Smooth muscle cell (in vitro differentiated cells): ENCODE data around the gene IP6K3. TPM values are rescaled to one million over a fixed set of nuclear protein-coding genes. Genes with fewer than 3 reads are reported as not detected.
A peak's percentile ranks its signal among the peaks of the same experiment; 100 is the strongest.

Experiments used
- DNase-seq: peaks from one replicate; lab custom pipeline; 2025; ENCODE audit not compliant: unreplicated experiment; lab: John Stamatoyannopoulos, UW
- H2AFZ ChIP-seq: fragments of 200-600 bp; sonication (generic); 2 replicates; pipeline ENCODE4 v1.6.0; 2016; ENCODE audit warnings: antibody characterized with exemption, low read depth, mild to moderate bottlenecking
- H3F3A ChIP-seq: fragments of 200-600 bp; sonication (generic); 2 replicates; pipeline ENCODE4 v1.6.0; 2017; ENCODE audit warnings: antibody characterized with exemption, low read depth
- H3K27ac ChIP-seq: fragments of 200-600 bp; sonication (generic); 2 replicates; pipeline ENCODE4 v1.5.1; 2016; ENCODE audit warnings: low read depth, mild to moderate bottlenecking
- H3K27me3 ChIP-seq: fragments of 200-600 bp; sonication (generic); 2 replicates; pipeline ENCODE4 v1.6.1; 2016; ENCODE audit warnings: low read depth, mild to moderate bottlenecking
- H3K36me3 ChIP-seq: fragments of 200-600 bp; sonication (generic); 2 replicates; pipeline ENCODE4 v1.5.1; 2016; ENCODE audit warnings: low read depth
- H3K4me1 ChIP-seq: fragments of 200-600 bp; sonication (generic); 2 replicates; pipeline ENCODE4 v1.5.1; 2016; ENCODE audit warnings: low read depth
- H3K4me2 ChIP-seq: fragments of 200-600 bp; sonication (generic); 2 replicates; pipeline ENCODE4 v1.6.0; 2016; ENCODE audit warnings: mild to moderate bottlenecking
- H3K4me3 ChIP-seq: fragments of 200-600 bp; sonication (generic); 2 replicates; pipeline ENCODE4 v1.5.1; 2016; ENCODE audit warnings: mild to moderate bottlenecking
- H3K79me2 ChIP-seq: fragments of 200-600 bp; sonication (generic); 2 replicates; pipeline ENCODE4 v1.6.0; 2016; ENCODE audit warnings: low read depth, mild to moderate bottlenecking
- H3K9ac ChIP-seq: fragments of 200-600 bp; sonication (generic); 2 replicates; pipeline ENCODE4 v1.6.0; 2016; ENCODE audit warnings: low read depth
- H3K9me3 ChIP-seq: fragments of 200-600 bp; sonication (generic); replicated peaks from 2 replicates; pipeline ENCODE4 v1.5.1; 2016; ENCODE audit warnings: low read depth
- H4K20me1 ChIP-seq: fragments of 200-600 bp; sonication (generic); 2 replicates; pipeline ENCODE4 v1.6.0; 2016; ENCODE audit warnings: low read depth
- WGBS: methylation state at CpG from one replicate; pipeline ENCODE4 v1.1.7; 2016; ENCODE audit warnings: low lambda C conversion rate; 5-methylcytosine and 5-hydroxymethylcytosine counted together
- polyA plus RNA-seq: library from polyadenylated mRNA; unstranded; fragments of >200 nt; fragmentation: Nextera tagmentation; extraction: Ambion mirVana; gene quantifications from 2 replicates; pipeline ENCODE4 v1.2.1, GENCODE V29; 2016
- total RNA-seq: library from RNA; depleted of rRNA; stranded (reverse); fragments of >200 nt; gene quantifications from 2 replicates; pipeline ENCODE4 v1.2.3, GENCODE V29; 2014
- TF ChIP-seq, protein P1 (sequence below): fragments of 200-600 bp; sonication (generic); IDR thresholded peaks from 2 replicates; pipeline ENCODE4 v1.5.1; 2017; ENCODE audit warnings: borderline replicate concordance, mild to moderate bottlenecking, antibody characterized with exemption; ENCODE audit not compliant: insufficient read depth, poor library complexity, severe bottlenecking

IP6K3 gene
- total and polyA plus RNA-seq, 2 experiments from 2014 or later, result 2.6 to 5.6 TPM

DNA sequence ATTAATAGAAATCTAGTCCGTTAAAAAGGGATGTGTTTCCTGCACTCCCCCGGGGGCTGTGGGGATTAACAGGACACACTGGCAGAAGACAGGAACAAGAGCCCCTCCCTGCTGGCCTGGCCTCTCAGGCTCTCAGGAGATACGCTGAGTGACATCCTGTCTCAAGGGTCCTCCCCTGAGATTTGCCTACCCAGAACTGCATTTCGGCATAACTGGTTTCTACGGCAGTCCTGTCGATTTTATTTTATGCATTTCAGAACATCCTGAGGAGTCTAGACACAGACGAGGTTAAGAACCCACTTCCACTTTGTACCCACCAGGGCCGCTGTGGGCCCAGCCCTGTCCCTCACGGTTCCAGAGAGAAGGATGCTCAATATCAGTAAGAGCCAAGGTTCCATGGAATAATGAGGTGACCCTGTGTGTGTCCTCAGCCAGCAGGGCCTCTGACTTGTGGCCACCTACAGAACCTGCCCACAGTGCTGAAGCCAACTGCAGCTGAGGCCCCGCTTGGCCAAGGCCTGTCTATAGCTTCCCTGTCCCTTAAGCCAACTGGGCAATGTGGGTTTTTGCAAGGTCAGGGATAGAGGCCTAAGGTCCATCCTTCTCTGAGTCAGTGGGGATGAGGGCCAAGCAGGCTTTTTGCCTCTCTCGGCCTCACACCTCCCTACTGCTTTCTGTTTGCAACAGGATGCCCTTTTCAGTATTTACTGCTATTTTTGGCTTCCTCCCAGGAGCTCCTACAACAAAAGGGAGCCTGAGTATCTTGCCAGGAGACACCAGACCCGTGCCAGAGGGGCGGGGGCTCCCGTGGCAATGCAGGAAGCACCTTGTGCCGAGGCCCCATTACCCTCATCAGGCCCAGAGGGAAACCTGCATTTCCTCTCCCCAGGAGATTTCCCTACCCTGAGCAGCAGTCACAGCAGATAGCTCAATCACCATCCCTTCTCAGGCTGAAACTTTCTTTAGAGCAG, 49.9 kb downstream of the IP6K3 start:
- no peaks in the 10 kb centered on the region for H3K79me2 ChIP-seq
- no peaks in the 10 kb centered on the region for H3K27me3 ChIP-seq
- H2AFZ ChIP-seq, result no peak overlapping the region
- WGBS, result 87% methylated on average over 15 of the region's 15 CpGs
- H3K9ac ChIP-seq, result no peak overlapping the region
- no peaks in the 10 kb centered on the region for H3K9me3 ChIP-seq
- no peak overlapping the region for H3K4me3 ChIP-seq
- H3F3A ChIP-seq, result peaks cover 5% of the 10 kb centered on the region
- H3K27ac ChIP-seq, result no peak overlapping the region
- H3K36me3 ChIP-seq, result no peaks in the 10 kb centered on the region
- H3K4me2 ChIP-seq, result no peak overlapping the region
- DNase-seq, result no peak
- H4K20me1 ChIP-seq, result no peaks in the 10 kb centered on the region
- TF ChIP-seq, protein P1, sequence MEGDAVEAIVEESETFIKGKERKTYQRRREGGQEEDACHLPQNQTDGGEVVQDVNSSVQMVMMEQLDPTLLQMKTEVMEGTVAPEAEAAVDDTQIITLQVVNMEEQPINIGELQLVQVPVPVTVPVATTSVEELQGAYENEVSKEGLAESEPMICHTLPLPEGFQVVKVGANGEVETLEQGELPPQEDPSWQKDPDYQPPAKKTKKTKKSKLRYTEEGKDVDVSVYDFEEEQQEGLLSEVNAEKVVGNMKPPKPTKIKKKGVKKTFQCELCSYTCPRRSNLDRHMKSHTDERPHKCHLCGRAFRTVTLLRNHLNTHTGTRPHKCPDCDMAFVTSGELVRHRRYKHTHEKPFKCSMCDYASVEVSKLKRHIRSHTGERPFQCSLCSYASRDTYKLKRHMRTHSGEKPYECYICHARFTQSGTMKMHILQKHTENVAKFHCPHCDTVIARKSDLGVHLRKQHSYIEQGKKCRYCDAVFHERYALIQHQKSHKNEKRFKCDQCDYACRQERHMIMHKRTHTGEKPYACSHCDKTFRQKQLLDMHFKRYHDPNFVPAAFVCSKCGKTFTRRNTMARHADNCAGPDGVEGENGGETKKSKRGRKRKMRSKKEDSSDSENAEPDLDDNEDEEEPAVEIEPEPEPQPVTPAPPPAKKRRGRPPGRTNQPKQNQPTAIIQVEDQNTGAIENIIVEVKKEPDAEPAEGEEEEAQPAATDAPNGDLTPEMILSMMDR, result no peak
- no peaks in the 10 kb centered on the region for H3K4me1 ChIP-seq

DNA sequence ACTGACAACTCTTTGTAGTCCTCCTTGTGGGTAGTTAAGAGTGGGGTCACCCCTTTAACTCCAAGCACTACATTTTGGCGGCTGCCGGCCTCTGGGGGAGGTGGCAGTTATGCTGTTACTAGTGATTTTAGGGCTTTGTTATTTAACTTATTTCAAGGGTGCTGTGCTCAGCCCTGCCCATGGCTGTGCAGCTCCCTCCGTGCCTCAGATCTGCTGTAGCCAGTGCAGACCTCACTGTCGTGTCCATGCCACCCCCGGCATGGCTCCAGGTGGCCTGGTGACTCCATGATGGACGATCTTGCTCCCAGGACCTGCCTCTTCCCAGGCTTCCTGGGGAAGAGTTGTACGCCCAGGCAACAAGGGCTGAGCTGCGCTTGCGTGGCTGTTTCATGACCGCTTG, 50.6 kb downstream of the IP6K3 start:
- 96% methylated on average over 10 of the region's 10 CpGs for WGBS
- Histone ChIP-seq H3K79me2 (no peaks in the 10 kb centered on the region), H3K36me3 (no peaks in the 10 kb centered on the region), H4K20me1 (no peaks in the 10 kb centered on the region), H3K4me3 (no peak overlapping the region), H3K4me2 (no peak overlapping the region), H3K4me1 (no peaks in the 10 kb centered on the region), H2AFZ (no peak overlapping the region), H3K27me3 (no peaks in the 10 kb centered on the region), H3K27ac (no peak overlapping the region), H3F3A (peaks cover 5% of the 10 kb centered on the region), H3K9me3 (no peaks in the 10 kb centered on the region), H3K9ac (no peak overlapping the region)
- DNase-seq, result no peak
- TF ChIP-seq, protein P1, result no peak

DNA sequence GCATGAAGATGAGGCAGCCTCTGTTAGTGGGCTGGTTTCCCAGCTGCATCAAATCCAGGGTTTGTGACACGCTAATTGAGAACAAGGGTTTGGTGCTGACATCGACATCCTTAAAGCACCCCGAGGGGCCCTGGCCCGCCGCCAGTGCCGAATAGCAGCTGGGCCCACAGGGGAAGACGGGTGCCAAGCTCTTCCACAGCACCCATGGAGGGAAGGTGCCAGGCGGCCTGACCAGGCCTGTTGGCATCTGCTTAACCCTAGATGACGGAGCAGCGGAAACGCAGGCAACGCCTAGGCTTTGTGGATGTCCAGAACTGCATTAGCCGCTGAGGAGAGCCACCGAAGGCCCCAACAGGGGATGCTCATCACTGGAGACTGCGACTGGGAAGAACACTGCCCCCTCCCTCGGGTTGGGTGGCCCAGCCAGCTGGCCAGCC, 51.2 kb downstream of the IP6K3 start:
- Histone ChIP-seq H3K9ac (no peak overlapping the region), H3K36me3 (no peaks in the 10 kb centered on the region), H3F3A (peaks cover 5% of the 10 kb centered on the region), H3K27ac (peak overlapping the region; percentile 75), H3K4me2 (no peak overlapping the region), H3K79me2 (no peaks in the 10 kb centered on the region), H3K4me3 (no peak overlapping the region), H3K9me3 (no peaks in the 10 kb centered on the region), H3K4me1 (no peaks in the 10 kb centered on the region), H4K20me1 (no peaks in the 10 kb centered on the region), H3K27me3 (no peaks in the 10 kb centered on the region), H2AFZ (no peak overlapping the region)
- TF ChIP-seq, protein P1, result no peak
- no peak for DNase-seq
- WGBS, result 95% methylated on average over 16 of the region's 16 CpGs
